IMR-90 (cell line): ENCODE data around the gene ADGRA1. TPM values are rescaled to one million over a fixed set of nuclear protein-coding genes. Genes with fewer than 3 reads are reported as not detected.

Experiments
- ATAC-seq: fragments of 200-7000 bp; cut with Tn5 transposase; 2 replicates; pipeline ENCODE4 v1.9.1; 2020; ENCODE audit warnings: low read depth, mild to moderate bottlenecking, moderate library complexity
- BruUV-seq: library from RNA; stranded (reverse); fragments of 400-500 nt; replicated peaks from 2 replicates; lab custom pipeline; 2021; lab: Mats Ljungman, UMichigan
- CTCF ChIA-PET: fragments of 300-600 bp; formaldehyde crosslinking; extraction: SDS; loops from one replicate; lab custom pipeline; 2021; ENCODE audit warnings: antibody characterized with exemption; lab: Yijun Ruan, JAX
- POLR2A ChIA-PET: fragments of 300-600 bp; sonication (Branson Sonifier 250); formaldehyde crosslinking; loops from one replicate; lab custom pipeline; 2022; ENCODE audit warnings: antibody characterized with exemption; ENCODE audit not compliant: unreplicated experiment; lab: Charles Lee
- DNase-seq: peaks from one replicate; pipeline ENCODE4 v3.0.0; 2013
- H2AFZ ChIP-seq: replicated peaks from 2 replicates; pipeline ENCODE3; 2013; ENCODE audit warnings: low read length, mild to moderate bottlenecking; ENCODE audit not compliant: poor library complexity
- H2AK5ac ChIP-seq: 2 replicates; pipeline ENCODE4 v1.6.1; 2013; ENCODE audit warnings: low read depth, low read length, inconsistent platforms
- H2AK9ac ChIP-seq: replicated peaks from 2 replicates; pipeline ENCODE3; 2013; ENCODE audit warnings: mild to moderate bottlenecking, low read depth, low read length, moderate library complexity; ENCODE audit not compliant: poor library complexity
- H2BK120ac ChIP-seq: 2 replicates; pipeline ENCODE4 v1.6.1; 2013; ENCODE audit warnings: low read depth, low read length, inconsistent platforms
- H2BK15ac ChIP-seq: 3 replicates; pipeline ENCODE4 v1.6.1; 2013; ENCODE audit warnings: low read depth, low read length, inconsistent platforms
- H2BK20ac ChIP-seq: 2 replicates; pipeline ENCODE4 v1.6.1; 2013; ENCODE audit warnings: low read depth, mild to moderate bottlenecking, inconsistent platforms, low read length, moderate library complexity
- H2BK5ac ChIP-seq: 2 replicates; pipeline ENCODE4 v1.6.1; 2013; ENCODE audit warnings: mild to moderate bottlenecking, low read depth, low read length, inconsistent platforms; ENCODE audit not compliant: poor library complexity, severe bottlenecking
- H3K14ac ChIP-seq: replicated peaks from 2 replicates; pipeline ENCODE4 v1.6.1; 2013; ENCODE audit warnings: low read depth, low read length, inconsistent platforms
- H3K18ac ChIP-seq: 2 replicates; pipeline ENCODE4 v1.6.1; 2013; ENCODE audit warnings: low read depth, low read length, control low read depth
- H3K23ac ChIP-seq: 2 replicates; pipeline ENCODE4 v1.6.1; 2013; ENCODE audit warnings: low read depth, low read length, inconsistent platforms
- H3K27ac ChIP-seq: 2 replicates; pipeline ENCODE4 v1.5.1; 2013; ENCODE audit warnings: mild to moderate bottlenecking, control low read depth, low read length; ENCODE audit not compliant: insufficient read depth
- H3K27me3 ChIP-seq: 2 replicates; pipeline ENCODE4 v1.6.1; 2013; ENCODE audit warnings: low read length; ENCODE audit not compliant: control insufficient read depth, insufficient read depth
- H3K36me3 ChIP-seq: 2 replicates; pipeline ENCODE4 v1.6.1; 2013; ENCODE audit warnings: low read length, mixed read lengths; ENCODE audit not compliant: control insufficient read depth, insufficient read depth
- H3K4ac ChIP-seq: 2 replicates; pipeline ENCODE4 v1.6.1; 2013; ENCODE audit warnings: low read depth, low read length, inconsistent platforms
- H3K4me1 ChIP-seq: 2 replicates; pipeline ENCODE4 v1.6.1; 2013; ENCODE audit warnings: low read length, mixed read lengths; ENCODE audit not compliant: control insufficient read depth, insufficient read depth
- H3K4me2 ChIP-seq: 2 replicates; pipeline ENCODE4 v1.6.1; 2013; ENCODE audit warnings: low read depth, mild to moderate bottlenecking, control low read depth, low read length, moderate library complexity
- H3K4me3 ChIP-seq: 2 replicates; pipeline ENCODE4 v1.5.1; 2013; ENCODE audit warnings: low read depth, mild to moderate bottlenecking, control low read depth, low read length, moderate library complexity; ENCODE audit not compliant: insufficient read depth
- H3K56ac ChIP-seq: 2 replicates; pipeline ENCODE4 v1.6.1; 2013; ENCODE audit warnings: low read length, inconsistent platforms; ENCODE audit not compliant: insufficient read depth; ENCODE audit errors: extremely low read depth
- H3K79me1 ChIP-seq, 2 experiments: 2 replicates each; pipeline ENCODE4 v1.6.1; 2013; ENCODE audit warnings: low read length in 2 of 2, inconsistent platforms in 1 of 2, low read depth in 1 of 2
- H3K9ac ChIP-seq: 2 replicates; pipeline ENCODE4 v1.6.1; 2013; ENCODE audit warnings: low read depth, low read length, control low read depth
- H3K9me1 ChIP-seq: 2 replicates; pipeline ENCODE4 v1.6.1; 2013; ENCODE audit warnings: low read length, inconsistent platforms; ENCODE audit not compliant: insufficient read depth
- H3K9me3 ChIP-seq: 2 replicates; pipeline ENCODE4 v1.6.1; 2013; ENCODE audit warnings: low read length; ENCODE audit not compliant: control insufficient read depth, insufficient read depth
- H4K20me1 ChIP-seq: 2 replicates; pipeline ENCODE4 v1.6.1; 2013; ENCODE audit warnings: low read length, inconsistent platforms; ENCODE audit not compliant: insufficient read depth
- H4K5ac ChIP-seq: 2 replicates; pipeline ENCODE4 v1.6.1; 2013; ENCODE audit warnings: mild to moderate bottlenecking, low read depth, low read length, control low read depth
- H4K8ac ChIP-seq, 2 experiments: 2 replicates each; pipeline ENCODE4 v1.6.1; 2013; ENCODE audit warnings: low read depth in 2 of 2, low read length in 2 of 2, control low read depth in 1 of 2, inconsistent platforms in 1 of 2
- H4K91ac ChIP-seq: 2 replicates; pipeline ENCODE4 v1.6.1; 2013; ENCODE audit warnings: low read depth, low read length, inconsistent platforms; ENCODE audit not compliant: insufficient read depth
- MAZ ChIP-seq: IDR thresholded peaks from 2 replicates; pipeline ENCODE4 v1.6.1; 2012; ENCODE audit warnings: low read depth, mild to moderate bottlenecking, low read length, improper control_type of control experiment, moderate library complexity, borderline replicate concordance
- MXI1 ChIP-seq: IDR thresholded peaks from 2 replicates; pipeline ENCODE4 v1.6.1; 2012; ENCODE audit warnings: low read depth, mild to moderate bottlenecking, low read length, moderate library complexity, borderline replicate concordance
- RCOR1 ChIP-seq: IDR thresholded peaks from 2 replicates; pipeline ENCODE4 v1.6.1; 2012; ENCODE audit warnings: mild to moderate bottlenecking, low read length, improper control_type of control experiment; ENCODE audit not compliant: insufficient replicate concordance
- RFX5 ChIP-seq: IDR thresholded peaks from 2 replicates; pipeline ENCODE4 v1.8.0; 2012; ENCODE audit warnings: low read depth, mild to moderate bottlenecking, low read length, moderate library complexity
- WGBS, 2 experiments: methylation state at CpG; one replicate each; pipeline versions ENCODE4 v1.1.5 to v1.1.7; 2013; ENCODE audit warnings: missing lambda C conversion rate in 2 of 2; ENCODE audit not compliant: insufficient read length in 1 of 2; ENCODE audit errors: extremely low coverage in 2 of 2; 5-methylcytosine and 5-hydroxymethylcytosine counted together
- dilution Hi-C: fragments of 300-500 bp; cut with HindIII; formaldehyde crosslinking; loops from one replicate; pipeline ENCODE4 v1.14.3; 2018; ENCODE audit warnings: low sequenced_read_pairs; ENCODE audit not compliant: unreplicated experiment
- in situ Hi-C: fragments of 300-500 bp; cut with MboI; formaldehyde crosslinking; loops from 3 replicates; pipeline ENCODE4 v1.14.3; 2019; ENCODE audit warnings: low sequenced_read_pairs, inconsistent platforms, mixed read lengths
- intact Hi-C: fragments of 100-400 bp; cut with micrococcal nuclease; formaldehyde crosslinking; loops from 2 replicates; pipeline ENCODE4 v1.10.0; 2022
- polyA plus RNA-seq, 3 experiments: library from polyadenylated mRNA; depleted of rRNA; stranded (reverse); fragments of >200 nt; gene quantifications; 2 replicates each; pipeline ENCODE4 v1.2.3, GENCODE V29; 2012; ENCODE audit warnings: low replicate concordance in 1 of 3
- total RNA-seq: library from RNA; depleted of rRNA; stranded (reverse); fragments of >200 nt; gene quantifications from 2 replicates; pipeline ENCODE4 v1.2.3, GENCODE V29; 2012
- TF ChIP-seq, protein P1 (sequence below): conservative IDR thresholded peaks from 2 replicates; pipeline ENCODE4 v1.5.1; 2012; ENCODE audit warnings: mild to moderate bottlenecking, low read depth, low read length, improper control_type of control experiment

The ADGRA1 gene
- total and polyA plus RNA-seq, 2 of the 4 experiments (the other 2 are of a cell fraction): not detected

DNA sequence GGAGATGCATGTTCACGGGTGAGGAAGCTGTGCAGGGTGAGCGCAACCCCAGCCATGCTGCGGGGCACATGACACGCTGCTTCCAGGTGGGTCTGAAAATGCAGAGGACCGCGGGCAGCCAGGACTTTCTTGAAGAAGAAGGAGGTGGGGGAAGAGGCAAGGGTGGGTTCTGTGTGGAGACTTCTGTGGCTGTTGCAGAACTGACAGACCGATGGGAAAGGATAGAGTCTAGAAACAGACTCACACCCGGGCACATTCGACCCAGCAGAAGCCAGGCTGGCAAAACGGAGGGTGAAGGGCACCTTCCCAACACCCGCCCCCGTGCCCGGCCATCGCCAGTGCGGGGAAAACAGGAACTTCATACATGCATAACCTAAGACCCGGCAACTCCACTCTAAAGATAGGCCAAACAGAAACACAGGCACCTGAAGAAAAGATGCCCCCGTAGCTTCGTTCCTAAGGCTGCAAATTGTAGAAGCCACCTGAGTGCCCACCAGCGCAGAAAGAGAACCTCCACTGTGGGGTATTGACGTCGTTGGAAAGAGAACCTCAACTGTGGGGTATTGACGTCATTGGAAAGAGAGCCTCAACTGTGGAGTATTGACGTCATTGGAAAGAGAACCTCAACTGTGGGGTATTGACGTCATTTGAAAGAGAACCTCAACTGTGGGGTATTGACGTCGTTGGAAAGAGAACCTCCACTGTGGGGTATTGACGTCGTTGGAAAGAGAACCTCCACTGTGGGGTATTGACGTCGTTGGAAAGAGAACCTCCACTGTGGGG, 67.5 kb downstream of the ADGRA1 start:
- Histone ChIP-seq H4K8ac (no peak overlapping the region), H3K56ac (no peak overlapping the region), H2AK5ac (no peak overlapping the region), H2BK20ac (no peak overlapping the region), H2BK5ac (no peak overlapping the region), H2BK120ac (no peak overlapping the region), H3K9ac (no peak overlapping the region), H4K5ac (no peak overlapping the region), H3K9me3 (no peaks in the 10 kb centered on the region; the same call in 1 of the 2 replicates), H3K4me2 (no peak overlapping the region), H2AK9ac (no peak overlapping the region), H4K20me1 (no peaks in the 10 kb centered on the region), H3K14ac (no peak overlapping the region), H3K4ac (no peak overlapping the region), H3K79me1 (no peaks in the 10 kb centered on the region), H4K91ac (no peak overlapping the region), H2BK15ac (no peak overlapping the region), H3K4me1 (peaks cover 13% of the 10 kb centered on the region), H2AFZ (no peak overlapping the region), H3K4me3 (no peak overlapping the region), H3K27ac (no peak overlapping the region), H3K23ac (no peak overlapping the region), H3K9me1 (no peaks in the 10 kb centered on the region), H3K18ac (no peak overlapping the region), H3K27me3 (peaks cover 9% of the 10 kb centered on the region), H3K36me3 (no peaks in the 10 kb centered on the region)
- ATAC-seq (no peak), DNase-seq (no peak)
- TF ChIP-seq MXI1 (no peak), MAZ (no peak), RCOR1 (no peak), RFX5 (no peak)
- TF ChIP-seq, protein P1, sequence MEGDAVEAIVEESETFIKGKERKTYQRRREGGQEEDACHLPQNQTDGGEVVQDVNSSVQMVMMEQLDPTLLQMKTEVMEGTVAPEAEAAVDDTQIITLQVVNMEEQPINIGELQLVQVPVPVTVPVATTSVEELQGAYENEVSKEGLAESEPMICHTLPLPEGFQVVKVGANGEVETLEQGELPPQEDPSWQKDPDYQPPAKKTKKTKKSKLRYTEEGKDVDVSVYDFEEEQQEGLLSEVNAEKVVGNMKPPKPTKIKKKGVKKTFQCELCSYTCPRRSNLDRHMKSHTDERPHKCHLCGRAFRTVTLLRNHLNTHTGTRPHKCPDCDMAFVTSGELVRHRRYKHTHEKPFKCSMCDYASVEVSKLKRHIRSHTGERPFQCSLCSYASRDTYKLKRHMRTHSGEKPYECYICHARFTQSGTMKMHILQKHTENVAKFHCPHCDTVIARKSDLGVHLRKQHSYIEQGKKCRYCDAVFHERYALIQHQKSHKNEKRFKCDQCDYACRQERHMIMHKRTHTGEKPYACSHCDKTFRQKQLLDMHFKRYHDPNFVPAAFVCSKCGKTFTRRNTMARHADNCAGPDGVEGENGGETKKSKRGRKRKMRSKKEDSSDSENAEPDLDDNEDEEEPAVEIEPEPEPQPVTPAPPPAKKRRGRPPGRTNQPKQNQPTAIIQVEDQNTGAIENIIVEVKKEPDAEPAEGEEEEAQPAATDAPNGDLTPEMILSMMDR: no peak
- in situ Hi-C loops: no loop called here
- intact Hi-C loops: no loop called here
- no TSS peak for BruUV-seq
- CTCF ChIA-PET: no interaction called here
- dilution Hi-C loops: no loop called here
- POLR2A ChIA-PET: no interaction called here
- WGBS, 2 experiments: 89% methylated on average over 8 of the region's 30 CpGs; no CpG with 5 or more reads in 1 of the 2 experiments
